Smooth muscle cell (in vitro differentiated cells): ENCODE measurements around the gene SMYD5. TPM values are rescaled to one million over a fixed set of nuclear protein-coding genes. Genes with fewer than 3 reads are reported as not detected.

Experiments used
- DNase-seq: peaks from one replicate; lab custom pipeline; 2025; ENCODE audit not compliant: unreplicated experiment; lab: John Stamatoyannopoulos, UW
- H2AFZ ChIP-seq: fragments of 200-600 bp; sonication (generic); 2 replicates; pipeline ENCODE4 v1.6.0; 2016; ENCODE audit warnings: antibody characterized with exemption, low read depth, mild to moderate bottlenecking
- H3F3A ChIP-seq: fragments of 200-600 bp; sonication (generic); 2 replicates; pipeline ENCODE4 v1.6.0; 2017; ENCODE audit warnings: antibody characterized with exemption, low read depth
- H3K27ac ChIP-seq: fragments of 200-600 bp; sonication (generic); 2 replicates; pipeline ENCODE4 v1.5.1; 2016; ENCODE audit warnings: low read depth, mild to moderate bottlenecking
- H3K27me3 ChIP-seq: fragments of 200-600 bp; sonication (generic); 2 replicates; pipeline ENCODE4 v1.6.1; 2016; ENCODE audit warnings: low read depth, mild to moderate bottlenecking
- H3K36me3 ChIP-seq: fragments of 200-600 bp; sonication (generic); 2 replicates; pipeline ENCODE4 v1.5.1; 2016; ENCODE audit warnings: low read depth
- H3K4me1 ChIP-seq: fragments of 200-600 bp; sonication (generic); 2 replicates; pipeline ENCODE4 v1.5.1; 2016; ENCODE audit warnings: low read depth
- H3K4me2 ChIP-seq: fragments of 200-600 bp; sonication (generic); 2 replicates; pipeline ENCODE4 v1.6.0; 2016; ENCODE audit warnings: mild to moderate bottlenecking
- H3K4me3 ChIP-seq: fragments of 200-600 bp; sonication (generic); 2 replicates; pipeline ENCODE4 v1.5.1; 2016; ENCODE audit warnings: mild to moderate bottlenecking
- H3K79me2 ChIP-seq: fragments of 200-600 bp; sonication (generic); 2 replicates; pipeline ENCODE4 v1.6.0; 2016; ENCODE audit warnings: low read depth, mild to moderate bottlenecking
- H3K9ac ChIP-seq: fragments of 200-600 bp; sonication (generic); 2 replicates; pipeline ENCODE4 v1.6.0; 2016; ENCODE audit warnings: low read depth
- H3K9me3 ChIP-seq: fragments of 200-600 bp; sonication (generic); replicated peaks from 2 replicates; pipeline ENCODE4 v1.5.1; 2016; ENCODE audit warnings: low read depth
- H4K20me1 ChIP-seq: fragments of 200-600 bp; sonication (generic); 2 replicates; pipeline ENCODE4 v1.6.0; 2016; ENCODE audit warnings: low read depth
- WGBS: methylation state at CpG from one replicate; pipeline ENCODE4 v1.1.7; 2016; ENCODE audit warnings: low lambda C conversion rate; 5-methylcytosine and 5-hydroxymethylcytosine counted together
- polyA plus RNA-seq: library from polyadenylated mRNA; unstranded; fragments of >200 nt; fragmentation: Nextera tagmentation; extraction: Ambion mirVana; gene quantifications from 2 replicates; pipeline ENCODE4 v1.2.1, GENCODE V29; 2016
- total RNA-seq: library from RNA; depleted of rRNA; stranded (reverse); fragments of >200 nt; gene quantifications from 2 replicates; pipeline ENCODE4 v1.2.3, GENCODE V29; 2014
- TF ChIP-seq, protein P1 (sequence below): fragments of 200-600 bp; sonication (generic); IDR thresholded peaks from 2 replicates; pipeline ENCODE4 v1.5.1; 2017; ENCODE audit warnings: borderline replicate concordance, mild to moderate bottlenecking, antibody characterized with exemption; ENCODE audit not compliant: insufficient read depth, poor library complexity, severe bottlenecking

Gene SMYD5
- total and polyA plus RNA-seq, 2 experiments from 2014 or later: 10.8 to 16.5 TPM

- H3K27ac ChIP-seq: no peak overlapping the region
- peaks cover 21% of the 10 kb centered on the region for H3K4me1 ChIP-seq
- H4K20me1 ChIP-seq: peaks cover 16% of the 10 kb centered on the region
- no peaks in the 10 kb centered on the region for H3K36me3 ChIP-seq
- H3K9me3 ChIP-seq: no peaks in the 10 kb centered on the region
- no peaks in the 10 kb centered on the region for H3K79me2 ChIP-seq
- H3K4me2 ChIP-seq: peak overlapping the region; percentile 81
- H3K27me3 ChIP-seq: peaks cover 49% of the 10 kb centered on the region
- WGBS: 25% methylated on average over 19 of the region's 22 CpGs
- no peak for DNase-seq
- H3K4me3 ChIP-seq: no peak overlapping the region
- TF ChIP-seq, protein P1, sequence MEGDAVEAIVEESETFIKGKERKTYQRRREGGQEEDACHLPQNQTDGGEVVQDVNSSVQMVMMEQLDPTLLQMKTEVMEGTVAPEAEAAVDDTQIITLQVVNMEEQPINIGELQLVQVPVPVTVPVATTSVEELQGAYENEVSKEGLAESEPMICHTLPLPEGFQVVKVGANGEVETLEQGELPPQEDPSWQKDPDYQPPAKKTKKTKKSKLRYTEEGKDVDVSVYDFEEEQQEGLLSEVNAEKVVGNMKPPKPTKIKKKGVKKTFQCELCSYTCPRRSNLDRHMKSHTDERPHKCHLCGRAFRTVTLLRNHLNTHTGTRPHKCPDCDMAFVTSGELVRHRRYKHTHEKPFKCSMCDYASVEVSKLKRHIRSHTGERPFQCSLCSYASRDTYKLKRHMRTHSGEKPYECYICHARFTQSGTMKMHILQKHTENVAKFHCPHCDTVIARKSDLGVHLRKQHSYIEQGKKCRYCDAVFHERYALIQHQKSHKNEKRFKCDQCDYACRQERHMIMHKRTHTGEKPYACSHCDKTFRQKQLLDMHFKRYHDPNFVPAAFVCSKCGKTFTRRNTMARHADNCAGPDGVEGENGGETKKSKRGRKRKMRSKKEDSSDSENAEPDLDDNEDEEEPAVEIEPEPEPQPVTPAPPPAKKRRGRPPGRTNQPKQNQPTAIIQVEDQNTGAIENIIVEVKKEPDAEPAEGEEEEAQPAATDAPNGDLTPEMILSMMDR: no peak
- H3K9ac ChIP-seq: no peak overlapping the region
- H2AFZ ChIP-seq: no peak overlapping the region
- no peaks in the 10 kb centered on the region for H3F3A ChIP-seq
Observed at GRCh38 chr2:73269686-73270465, 55.8 kb downstream of the SMYD5 start.

DNA sequence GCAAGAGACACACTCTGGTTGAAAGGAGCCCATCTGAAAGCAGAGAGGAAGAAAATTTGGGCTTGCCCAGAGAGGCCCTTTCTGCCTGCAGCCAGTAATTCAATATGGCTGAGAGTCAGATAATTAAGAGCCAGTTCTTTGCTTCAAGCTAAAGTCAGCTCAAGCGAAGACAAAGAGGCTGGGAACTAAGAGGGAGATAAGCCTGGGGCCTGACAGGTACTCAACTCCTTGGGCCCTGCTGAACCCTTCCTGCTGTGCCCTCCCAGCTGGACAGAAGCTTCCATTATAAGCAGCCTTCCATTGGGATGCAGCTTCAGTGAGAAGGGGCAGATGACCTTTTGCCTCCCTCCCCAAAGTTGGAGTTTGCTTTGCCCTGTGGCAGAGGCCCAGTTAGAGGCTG is 58.2 kb downstream of the SMYD5 start:
- H3K27me3 ChIP-seq: peaks cover 49% of the 10 kb centered on the region
- no peak overlapping the region for H3K4me3 ChIP-seq
- H2AFZ ChIP-seq: no peak overlapping the region
- H3K79me2 ChIP-seq: no peaks in the 10 kb centered on the region
- no peaks in the 10 kb centered on the region for H3K36me3 ChIP-seq
- peaks cover 21% of the 10 kb centered on the region for H3K4me1 ChIP-seq
- no peak overlapping the region for H3K4me2 ChIP-seq
- H4K20me1 ChIP-seq: peaks cover 12% of the 10 kb centered on the region
- no peak for DNase-seq
- TF ChIP-seq, protein P1: no peak
- H3K27ac ChIP-seq: no peak overlapping the region
- H3K9me3 ChIP-seq: no peaks in the 10 kb centered on the region
- no peak overlapping the region for H3K9ac ChIP-seq
- H3F3A ChIP-seq: no peaks in the 10 kb centered on the region
- 91% methylated on average over 1 of the region's 1 CpG for WGBS

Other genes with a start within 250 kb of the SMYD5 start
- 6.9 and 8.8 TPM in 2 replicates for gene SFXN5, start 142.5 kb upstream of the SMYD5 start, total RNA-seq
- gene SFXN5, start 142.5 kb upstream of the SMYD5 start, polyA plus RNA-seq: 8.3 and 19.2 TPM in 2 replicates
- 23.3 and 24.3 TPM in 2 replicates for gene RAB11FIP5, start 101.3 kb upstream of the SMYD5 start, total RNA-seq
- gene RAB11FIP5, start 101.3 kb upstream of the SMYD5 start, polyA plus RNA-seq: 31.3 and 32.0 TPM in 2 replicates
- not detected in 2 replicates for gene NOTO, start 11.7 kb upstream of the SMYD5 start, total RNA-seq
- 0.11 TPM in 1 of 2 replicates, not detected in the other for gene NOTO, start 11.7 kb upstream of the SMYD5 start, polyA plus RNA-seq
- 24.0 and 28.3 TPM in 2 replicates for gene PRADC1, start 19.0 kb downstream of the SMYD5 start, total RNA-seq
- 47.6 and 51.4 TPM in 2 replicates for gene PRADC1, start 19.0 kb downstream of the SMYD5 start, polyA plus RNA-seq
- gene CCT7, start 20.1 kb downstream of the SMYD5 start, total RNA-seq: 164 and 197 TPM in 2 replicates
- gene CCT7, start 20.1 kb downstream of the SMYD5 start, polyA plus RNA-seq: 212 and 225 TPM in 2 replicates
- 1.2 and 2.4 TPM in 2 replicates for gene FBXO41, start 70.2 kb downstream of the SMYD5 start, total RNA-seq
- 1.00 and 3.0 TPM in 2 replicates for gene FBXO41, start 70.2 kb downstream of the SMYD5 start, polyA plus RNA-seq
- 0.99 and 2.3 TPM in 2 replicates for gene EGR4, start 79.3 kb downstream of the SMYD5 start, total RNA-seq
- gene EGR4, start 79.3 kb downstream of the SMYD5 start, polyA plus RNA-seq: 7.2 and 9.2 TPM in 2 replicates
- 19.6 and 19.7 TPM in 2 replicates for gene ALMS1, start 171.6 kb downstream of the SMYD5 start, total RNA-seq
- 2.3 and 3.3 TPM in 2 replicates for gene ALMS1, start 171.6 kb downstream of the SMYD5 start, polyA plus RNA-seq